GOT3 (cell line): ENCODE measurements around the gene PRKCQ.
"Not testable (repeated sequence)": the region's sequence is repeated elsewhere in the genome, so short reads cannot be mapped to it uniquely, and the experiment has no call there.

ENCODE experiments used
- DNase-seq: peaks from one replicate; lab custom pipeline; 2025; ENCODE audit warnings: mixed read lengths; lab: John Stamatoyannopoulos, UW

PRKCQ gene

GRCh38 chr10:6595499-6595898 is 15.4 kb upstream of the PRKCQ start:
- DNase-seq = no peak

GRCh38 chr10:6593241-6593671 is 13.2 kb upstream of the PRKCQ start:
- DNase-seq = no peak

- no peak for DNase-seq
Measured at GRCh38 chr10:6592080-6592479, 12.0 kb upstream of the PRKCQ start.

- DNase-seq = no peak
Measured at GRCh38 chr10:6591668-6592067, 11.6 kb upstream of the PRKCQ start.

GRCh38 chr10:6590100-6590499 is 10.0 kb upstream of the PRKCQ start:
- no peak for DNase-seq

- DNase-seq = no peak
Measured at GRCh38 chr10:6589287-6590094, 9.4 kb upstream of the PRKCQ start.

GRCh38 chr10:6588845-6589244 is 8.8 kb upstream of the PRKCQ start:
- no peak for DNase-seq

GRCh38 chr10:6588082-6588481 is 8.0 kb upstream of the PRKCQ start:
- no peak for DNase-seq

GRCh38 chr10:6586501-6586900 is 6.4 kb upstream of the PRKCQ start:
- no peak for DNase-seq

- DNase-seq = no peak
Measured at GRCh38 chr10:6583447-6583846, 3.4 kb upstream of the PRKCQ start.

GRCh38 chr10:6582913-6583312 is 2.8 kb upstream of the PRKCQ start:
- DNase-seq = not testable (repeated sequence)

GRCh38 chr10:6582298-6582697 is 2.2 kb upstream of the PRKCQ start:
- no peak for DNase-seq

GRCh38 chr10:6581778-6582228 is 1.7 kb upstream of the PRKCQ start:
- no peak for DNase-seq

GRCh38 chr10:6581223-6581622 is 1.1 kb upstream of the PRKCQ start:
- not testable (repeated sequence) for DNase-seq

GRCh38 chr10:6580279-6581029 is 378 bp upstream of the PRKCQ start:
- DNase-seq = peak; percentile 25

GRCh38 chr10:6579183-6579903 is 733 bp downstream of the PRKCQ start:
- no peak for DNase-seq

- no peak for DNase-seq
Measured at GRCh38 chr10:6578795-6579182, 1.3 kb downstream of the PRKCQ start.

GRCh38 chr10:6578251-6578771 is 1.8 kb downstream of the PRKCQ start:
- no peak for DNase-seq

- no peak for DNase-seq
Measured at GRCh38 chr10:6576326-6576725, 3.8 kb downstream of the PRKCQ start.

GRCh38 chr10:6574664-6575176 is 5.4 kb downstream of the PRKCQ start:
- no peak for DNase-seq

- DNase-seq = no peak
Measured at GRCh38 chr10:6570893-6571292, 9.2 kb downstream of the PRKCQ start.

- DNase-seq = no peak
Measured at GRCh38 chr10:6569259-6569658, 10.8 kb downstream of the PRKCQ start.
